Epithelial cell of proximal tubule (primary cell): ENCODE measurements around the gene NET1. TPM values are rescaled to one million over a fixed set of nuclear protein-coding genes. Genes with fewer than 3 reads are reported as not detected.
A peak's percentile ranks its signal among the peaks of the same experiment; 100 is the strongest.

Experiments used
- DNase-seq: peaks from one replicate; pipeline ENCODE4 v3.0.0-alpha.2; 2011; ENCODE audit warnings: low read depth
- H3K4me3 ChIP-seq: 2 replicates; pipeline ENCODE4 v1.5.1; 2011; ENCODE audit warnings: low read depth, mild to moderate bottlenecking, low read length
- CTCF ChIP-seq: conservative IDR thresholded peaks from 2 replicates; pipeline ENCODE4 v1.5.1; 2012; ENCODE audit warnings: low read depth, mild to moderate bottlenecking, low read length
- total RNA-seq: library from RNA; depleted of rRNA; stranded (reverse); fragments of >200 nt; gene quantifications from 2 replicates; pipeline ENCODE4 v1.2.3, GENCODE V29; 2015

NET1 gene
- total RNA-seq: 82.3 and 122 TPM in 2 replicates

GRCh38 chr10:5412277-5412941, at the start of gene NET1:
Gene NET1, plus strand, starts transcription at chr10:5412557. Its CDS starts 136 bp downstream, at chr10:5412693.
- no peak for TF ChIP-seq CTCF
- DNase-seq: no peak
- H3K4me3 ChIP-seq: peak within 1 kb of the TSS; percentile 88

GRCh38 chr10:5362873-5363272, 49.5 kb upstream of the NET1 start:
- DNase-seq: no peak
- no peak for TF ChIP-seq CTCF
- no peak overlapping the region for H3K4me3 ChIP-seq

- H3K4me3 ChIP-seq: peak overlapping the region; percentile 45
- no peak for DNase-seq
- no peak for TF ChIP-seq CTCF
Measured at GRCh38 chr10:5364374-5364773, 48.0 kb upstream of the NET1 start.

GRCh38 chr10:5364890-5365338, 47.4 kb upstream of the NET1 start, which contains the start of gene UCN3:
Gene UCN3, plus strand, starts transcription at chr10:5364966. Its CDS starts 8,755 bp downstream, at chr10:5373721.
- H3K4me3 ChIP-seq: peak within 1 kb of the TSS; percentile 45
- TF ChIP-seq CTCF: peak; percentile 8
- DNase-seq: no peak

- no peak for DNase-seq
- H3K4me3 ChIP-seq: no peak overlapping the region
- TF ChIP-seq CTCF: no peak
Measured at GRCh38 chr10:5365928-5366327, 46.4 kb upstream of the NET1 start.

- no peak overlapping the region for H3K4me3 ChIP-seq
- DNase-seq: no peak
- TF ChIP-seq CTCF: no peak
Measured at GRCh38 chr10:5369362-5370158, 42.8 kb upstream of the NET1 start.
